Measurements from ENCODE around the gene MTMR4. TPM values are rescaled to one million over a fixed set of nuclear protein-coding genes. Genes with fewer than 3 reads are reported as not detected.

The MTMR4 gene
- total RNA-seq, 1 donor from 2014 or later, result 73.1 TPM

DNA sequence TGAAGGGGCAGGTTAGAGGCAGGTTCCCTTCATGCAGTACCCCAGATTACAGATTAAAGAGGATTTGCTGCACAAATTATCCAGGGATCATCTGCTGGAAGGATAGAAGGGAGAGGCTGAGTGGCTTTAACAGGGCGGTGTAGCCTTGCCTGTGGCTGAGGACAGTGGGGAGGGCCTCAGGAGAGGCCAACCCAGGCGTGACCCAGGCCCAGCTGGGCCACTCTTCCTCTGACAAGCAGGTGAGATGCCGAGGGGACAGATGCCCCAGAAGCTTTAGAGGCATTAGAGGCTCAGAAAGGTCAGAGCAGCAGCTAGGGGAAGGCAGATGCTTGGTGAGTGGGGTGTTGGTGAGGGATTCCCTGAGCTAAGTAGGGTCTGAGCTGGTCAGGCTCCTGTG lies 18.1 kb upstream of the MTMR4 start:
- TF ChIP-seq, protein P1, sequence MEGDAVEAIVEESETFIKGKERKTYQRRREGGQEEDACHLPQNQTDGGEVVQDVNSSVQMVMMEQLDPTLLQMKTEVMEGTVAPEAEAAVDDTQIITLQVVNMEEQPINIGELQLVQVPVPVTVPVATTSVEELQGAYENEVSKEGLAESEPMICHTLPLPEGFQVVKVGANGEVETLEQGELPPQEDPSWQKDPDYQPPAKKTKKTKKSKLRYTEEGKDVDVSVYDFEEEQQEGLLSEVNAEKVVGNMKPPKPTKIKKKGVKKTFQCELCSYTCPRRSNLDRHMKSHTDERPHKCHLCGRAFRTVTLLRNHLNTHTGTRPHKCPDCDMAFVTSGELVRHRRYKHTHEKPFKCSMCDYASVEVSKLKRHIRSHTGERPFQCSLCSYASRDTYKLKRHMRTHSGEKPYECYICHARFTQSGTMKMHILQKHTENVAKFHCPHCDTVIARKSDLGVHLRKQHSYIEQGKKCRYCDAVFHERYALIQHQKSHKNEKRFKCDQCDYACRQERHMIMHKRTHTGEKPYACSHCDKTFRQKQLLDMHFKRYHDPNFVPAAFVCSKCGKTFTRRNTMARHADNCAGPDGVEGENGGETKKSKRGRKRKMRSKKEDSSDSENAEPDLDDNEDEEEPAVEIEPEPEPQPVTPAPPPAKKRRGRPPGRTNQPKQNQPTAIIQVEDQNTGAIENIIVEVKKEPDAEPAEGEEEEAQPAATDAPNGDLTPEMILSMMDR (conservative IDR thresholded peaks at IDR 0.05; ENCODE audit: low read depth, low read length), result no peak
- H3K4me3 ChIP-seq (ENCODE audit: low read depth, low read length), result peak overlapping the region; percentile 54
- DNase-seq (ENCODE audit: low read depth), result no peak

- peak overlapping the region; percentile 54 for H3K4me3 ChIP-seq (ENCODE audit: low read depth, low read length)
- no peak for DNase-seq (ENCODE audit: low read depth)
- TF ChIP-seq, protein P1 (conservative IDR thresholded peaks at IDR 0.05; ENCODE audit: low read depth, low read length), result no peak
These were observed 17.5 kb upstream of the MTMR4 start for GRCh38 chr17:58531661-58532554.

GRCh38 chr17:58531122-58531521 lies 16.7 kb upstream of the MTMR4 start:
- TF ChIP-seq, protein P1 (conservative IDR thresholded peaks at IDR 0.05; ENCODE audit: low read depth, low read length), result no peak
- no peak for DNase-seq (ENCODE audit: low read depth)
- H3K4me3 ChIP-seq (ENCODE audit: low read depth, low read length), result peak overlapping the region; percentile 54

DNA sequence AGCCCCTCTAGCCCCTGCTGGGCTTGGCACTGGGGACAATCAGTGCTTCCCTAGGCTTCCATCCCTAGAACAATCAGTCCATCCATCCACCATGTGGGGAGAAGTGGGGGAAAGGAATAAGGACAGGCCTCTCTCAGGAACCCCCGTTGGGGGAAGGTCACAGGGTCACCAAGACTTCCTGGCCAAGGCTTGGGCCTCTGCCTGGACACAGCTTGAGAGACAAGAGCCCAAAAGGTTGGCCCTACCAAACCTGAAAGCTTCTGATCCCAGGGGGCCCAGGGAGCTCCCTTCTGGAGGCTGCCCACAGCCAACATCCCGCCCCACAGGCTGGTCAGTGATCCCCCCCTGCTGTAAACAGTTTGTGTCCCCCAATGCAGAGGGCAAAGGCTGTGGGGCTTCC lies 16.2 kb upstream of the MTMR4 start:
- TF ChIP-seq, protein P1 (conservative IDR thresholded peaks at IDR 0.05; ENCODE audit: low read depth, low read length), result no peak
- H3K4me3 ChIP-seq (ENCODE audit: low read depth, low read length), result no peak overlapping the region
- DNase-seq (ENCODE audit: low read depth), result no peak

- no peak for DNase-seq (ENCODE audit: low read depth)
- no peak overlapping the region for H3K4me3 ChIP-seq (ENCODE audit: low read depth, low read length)
- TF ChIP-seq, protein P1 (conservative IDR thresholded peaks at IDR 0.05; ENCODE audit: low read depth, low read length), result no peak
These were observed 14.8 kb upstream of the MTMR4 start for GRCh38 chr17:58529275-58529674.

DNA sequence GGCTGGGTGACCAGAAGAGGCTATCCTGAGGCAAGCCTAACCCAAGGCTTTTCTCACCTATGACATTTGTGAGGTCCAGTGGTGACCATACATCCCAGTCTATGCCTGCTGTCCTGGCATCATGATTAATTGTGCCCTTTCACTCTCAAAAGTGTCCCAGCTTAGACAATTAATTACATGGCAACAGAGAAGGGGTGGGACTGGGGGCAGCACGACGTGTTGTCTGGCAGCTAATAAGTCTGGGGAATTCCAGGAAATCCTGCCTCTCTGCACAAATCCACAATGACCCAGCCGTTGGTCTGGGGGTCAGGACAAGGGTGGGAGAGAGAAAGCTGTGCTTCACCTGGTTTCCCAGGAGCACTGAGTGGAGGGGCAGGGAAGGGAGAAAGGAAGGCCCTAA lies 14.0 kb upstream of the MTMR4 start:
- TF ChIP-seq, protein P1 (conservative IDR thresholded peaks at IDR 0.05; ENCODE audit: low read depth, low read length), result no peak
- no peak for DNase-seq (ENCODE audit: low read depth)
- H3K4me3 ChIP-seq (ENCODE audit: low read depth, low read length), result no peak overlapping the region

- DNase-seq (ENCODE audit: low read depth), result no peak
- no peak overlapping the region for H3K4me3 ChIP-seq (ENCODE audit: low read depth, low read length)
- TF ChIP-seq, protein P1 (conservative IDR thresholded peaks at IDR 0.05; ENCODE audit: low read depth, low read length), result no peak
These were observed 13.5 kb upstream of the MTMR4 start for GRCh38 chr17:58527949-58528348.

Data from epithelial cell of proximal tubule (primary cell).